Measurements from ENCODE around the gene KRTAP26-1. TPM values are rescaled to one million over a fixed set of nuclear protein-coding genes. Genes with fewer than 3 reads are reported as not detected.

KRTAP26-1 gene
- total RNA-seq, 4 donors from 2014 or later, result 7.8 TPM; not detected in 3

GRCh38 chr21:30315701-30316100 is 4.4 kb downstream of the KRTAP26-1 start:
- intact Hi-C loops (cut with DNase I; ENCODE audit: low total_unique reads), result no loop called here
- no peak for DNase-seq (ENCODE audit: low spot score in 2 of 2)
- 92 to 94% methylated on average over 2 of the region's 2 CpGs for WGBS, 2 donors
- no peak overlapping the region for H3K4me3 ChIP-seq (ENCODE audit: low read depth, poor library complexity, severe bottlenecking)
- TF ChIP-seq POLR2A (IDR thresholded peaks at IDR 0.05) (no peak), CTCF (IDR thresholded peaks at IDR 0.05) (no peak)

DNA sequence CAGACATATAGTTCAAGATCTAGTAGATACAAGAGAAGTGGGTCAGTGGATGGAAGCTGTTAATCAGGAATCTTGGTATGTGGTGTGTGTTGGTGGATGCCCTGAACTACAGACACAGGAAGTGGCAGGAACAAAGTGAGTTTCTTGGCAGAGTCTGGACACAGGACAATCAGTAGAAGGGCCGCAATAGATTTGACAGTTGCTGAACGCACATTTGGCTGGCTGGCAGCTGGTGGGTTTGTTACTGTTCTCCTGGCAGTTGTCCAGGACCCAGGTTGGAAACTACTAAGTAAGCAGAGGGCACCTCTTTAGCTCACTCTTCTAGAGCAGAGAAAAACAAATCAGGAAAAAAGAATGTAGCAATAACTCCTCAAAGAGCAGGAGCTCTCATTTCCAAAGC is 13.2 kb downstream of the KRTAP26-1 start:
- TF ChIP-seq POLR2A (IDR thresholded peaks at IDR 0.05) (no peak), CTCF (IDR thresholded peaks at IDR 0.05) (no peak)
- 51 to 56% methylated on average over 2 of the region's 2 CpGs for WGBS, 2 donors
- intact Hi-C loops (cut with DNase I; ENCODE audit: low total_unique reads), result no loop called here
- no peak for DNase-seq (ENCODE audit: low spot score in 2 of 2)
- H3K4me3 ChIP-seq (ENCODE audit: low read depth, poor library complexity, severe bottlenecking), result no peak overlapping the region

DNA sequence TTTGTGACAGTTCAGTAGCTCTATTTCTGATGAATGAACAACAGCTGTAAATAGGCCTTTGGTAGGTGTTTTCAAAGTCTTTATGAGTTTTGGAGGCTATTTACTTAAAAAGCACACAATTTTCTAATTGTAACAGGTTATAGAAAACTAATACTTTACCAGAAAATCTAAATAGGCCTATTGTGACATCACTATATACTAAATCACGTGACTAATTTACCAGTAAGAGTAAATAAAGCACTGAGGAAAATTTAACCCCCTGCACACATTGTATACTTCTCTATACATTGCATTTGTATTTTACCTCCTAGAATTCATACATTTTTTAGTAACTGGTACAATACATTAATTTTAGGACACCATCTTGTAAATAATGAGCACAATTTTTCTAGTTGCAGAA is 15.0 kb downstream of the KRTAP26-1 start:
- no peak for DNase-seq (ENCODE audit: low spot score in 2 of 2)
- TF ChIP-seq POLR2A (IDR thresholded peaks at IDR 0.05) (no peak), CTCF (IDR thresholded peaks at IDR 0.05) (no peak)
- WGBS, 2 donors, result 55% methylated on average over 1 of the region's 1 CpG
- H3K4me3 ChIP-seq (ENCODE audit: low read depth, poor library complexity, severe bottlenecking), result no peak overlapping the region
- intact Hi-C loops (cut with DNase I; ENCODE audit: low total_unique reads), result no loop called here

GRCh38 chr21:30289215-30289614 is 30.9 kb downstream of the KRTAP26-1 start, which contains the start of gene KRTAP25-1:
Gene KRTAP25-1, minus strand, starts transcription at chr21:30289514. Its CDS starts 24 bp downstream, at chr21:30289490.
- 92 to 94% methylated on average over 2 of the region's 2 CpGs for WGBS, 2 donors
- TF ChIP-seq CTCF (IDR thresholded peaks at IDR 0.05), result no peak
- no peak for TF ChIP-seq POLR2A (IDR thresholded peaks at IDR 0.05)
- intact Hi-C loops (cut with DNase I; ENCODE audit: low total_unique reads), result no loop called here
- no peak for DNase-seq (ENCODE audit: low spot score in 2 of 2)
- no peak within 1 kb of the TSS for H3K4me3 ChIP-seq (ENCODE audit: low read depth, poor library complexity, severe bottlenecking)

DNA sequence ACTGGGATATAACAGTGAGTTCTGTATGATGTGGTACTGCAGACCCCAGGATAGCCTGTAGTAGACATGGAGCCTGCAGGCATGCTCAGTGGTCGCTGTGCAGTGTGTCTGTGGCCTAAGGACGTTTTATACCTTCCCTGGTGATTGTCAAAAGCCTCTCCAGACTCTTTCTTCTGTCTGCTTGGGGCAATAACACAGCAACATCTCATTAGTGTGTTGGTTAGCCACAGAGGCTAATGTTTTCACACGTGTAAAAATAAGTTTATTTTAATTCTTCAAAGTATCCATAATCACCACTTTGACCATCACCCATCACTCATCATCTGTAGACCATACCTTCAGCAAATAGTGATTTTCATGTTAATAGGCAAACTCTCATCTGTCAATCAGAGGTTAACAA is 37.3 kb downstream of the KRTAP26-1 start, which contains the start of gene KRTAP24-1:
Gene KRTAP24-1, minus strand, starts transcription at position 101 of the 400 bp plus-strand sequence. Its CDS starts 18 bp downstream, at position 83.
- WGBS, 2 donors, result 58 to 69% methylated on average over 3 of the region's 3 CpGs
- no peak for TF ChIP-seq CTCF (IDR thresholded peaks at IDR 0.05)
- no peak for TF ChIP-seq POLR2A (IDR thresholded peaks at IDR 0.05)
- H3K4me3 ChIP-seq (ENCODE audit: low read depth, poor library complexity, severe bottlenecking), result no peak within 1 kb of the TSS
- intact Hi-C loops (cut with DNase I; ENCODE audit: low total_unique reads), result no loop called here
- no peak for DNase-seq (ENCODE audit: low spot score in 2 of 2)

- H3K4me3 ChIP-seq (ENCODE audit: low read depth, poor library complexity, severe bottlenecking), result no peak overlapping the region
- intact Hi-C loops (cut with DNase I; ENCODE audit: low total_unique reads), result no loop called here
- WGBS, 2 donors, result 61 to 71% methylated on average over 1 of the region's 1 CpG
- DNase-seq (ENCODE audit: low spot score in 2 of 2), result no peak
- TF ChIP-seq POLR2A (IDR thresholded peaks at IDR 0.05), result no peak
- no peak for TF ChIP-seq CTCF (IDR thresholded peaks at IDR 0.05)
Measured at GRCh38 chr21:30271611-30272010, 48.5 kb downstream of the KRTAP26-1 start.

Data from lower leg skin (tissue), 4 donors.